HAP-1 (cell line): ENCODE measurements around the gene C17orf67.

Source experiments
- DNase-seq, 2 experiments: peaks; one replicate each; pipeline ENCODE4 v3.0.0-alpha.2; 2016 to 2020; ENCODE audit warnings: low spot score in 2 of 2
- H3K27me3 ChIP-seq: fragments of 250-450 bp; sonication (Bioruptor Pico); 2 replicates; pipeline ENCODE4 v1.5.1; 2020; ENCODE audit warnings: low read depth, mild to moderate bottlenecking, moderate library complexity
- H3K36me3 ChIP-seq: fragments of 250-450 bp; sonication (Bioruptor Pico); replicated peaks from 2 replicates; pipeline ENCODE4 v1.5.1; 2020; ENCODE audit warnings: mild to moderate bottlenecking
- H3K4me1 ChIP-seq: fragments of 250-450 bp; sonication (Bioruptor Pico); 2 replicates; pipeline ENCODE4 v1.5.1; 2020; ENCODE audit warnings: mild to moderate bottlenecking
- H3K4me3 ChIP-seq: fragments of 250-450 bp; sonication (Bioruptor Pico); 2 replicates; pipeline ENCODE4 v1.5.1; 2020; ENCODE audit warnings: mild to moderate bottlenecking, moderate library complexity
- H3K9me3 ChIP-seq: fragments of 250-450 bp; sonication (Bioruptor Pico); 2 replicates; pipeline ENCODE4 v1.5.1; 2020; ENCODE audit warnings: mild to moderate bottlenecking, moderate library complexity
- in situ Hi-C: fragments of 300-500 bp; cut with MboI; formaldehyde crosslinking; loops from 3 replicates; pipeline ENCODE4 v1.14.3; 2020; ENCODE audit warnings: low sequenced_read_pairs, inconsistent platforms, mixed read lengths

The C17orf67 gene

DNA sequence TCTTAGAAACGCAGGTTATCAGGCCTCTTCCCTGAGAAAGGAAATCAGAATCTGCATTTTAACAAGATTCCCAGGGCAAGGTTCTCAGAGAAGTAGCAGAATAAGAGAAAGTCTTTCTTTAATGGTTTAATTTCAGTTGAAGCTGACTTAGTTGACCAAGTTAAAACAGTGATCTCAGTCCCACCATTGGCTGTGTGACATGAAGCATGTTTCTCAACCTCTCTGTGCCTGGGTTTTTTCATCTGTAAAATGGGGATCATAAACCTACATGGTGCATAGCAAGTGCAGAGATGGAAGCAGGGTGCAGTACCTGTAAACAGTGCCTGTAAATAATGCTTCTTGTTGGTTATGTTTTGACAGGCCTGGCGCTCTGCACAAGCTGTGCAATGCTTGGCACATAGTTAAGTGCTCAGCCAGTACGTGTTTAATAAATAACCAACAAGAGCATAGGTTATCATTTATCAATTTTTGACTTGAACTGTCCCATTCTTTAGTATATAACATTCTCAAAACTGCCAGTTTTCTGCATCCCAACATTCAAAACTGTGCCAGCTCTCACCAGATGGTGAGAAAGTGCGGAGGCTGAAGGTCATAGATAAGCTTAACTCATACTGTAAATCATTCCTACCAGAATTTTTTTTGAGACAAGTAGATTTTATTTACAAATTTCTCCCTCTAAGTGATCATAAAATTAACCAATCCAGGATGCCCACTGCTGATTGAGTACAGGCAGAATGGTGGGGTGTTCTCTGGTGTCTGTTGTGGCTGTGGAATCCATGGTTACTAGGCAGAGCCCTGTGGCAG, 6.9 kb downstream of the C17orf67 start:
- in situ Hi-C loops: no loop called here
- 0 out of 2 replicates have a peak, but pooled peaks cover 4% of the 10 kb centered on the region for H3K36me3 ChIP-seq
- H3K4me1 ChIP-seq: no peaks in the 10 kb centered on the region
- DNase-seq: no peak
- H3K4me3 ChIP-seq: no peak overlapping the region
- H3K9me3 ChIP-seq: no peaks in the 10 kb centered on the region
- H3K27me3 ChIP-seq: no peaks in the 10 kb centered on the region

DNA sequence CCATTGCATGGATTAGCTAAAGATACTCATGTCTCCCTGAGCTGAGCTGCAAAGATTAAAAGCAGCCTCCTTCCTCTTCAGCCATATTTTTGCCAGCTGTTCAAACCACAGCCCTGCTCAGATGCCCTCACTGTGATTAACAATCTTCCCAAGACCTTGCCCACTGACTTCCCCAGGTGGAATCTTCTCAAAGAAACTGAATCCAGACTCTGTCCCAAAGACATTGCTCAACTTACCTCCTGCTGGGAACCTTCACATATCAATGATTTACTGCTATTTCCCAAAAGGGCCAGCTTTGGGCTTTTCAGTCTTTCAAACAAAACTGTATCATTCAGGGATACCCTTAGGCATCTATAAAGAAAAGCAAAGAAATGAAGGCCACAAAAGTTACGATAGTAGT, 9.2 kb downstream of the C17orf67 start:
- no peak for DNase-seq
- no peaks in the 10 kb centered on the region for H3K36me3 ChIP-seq

DNA sequence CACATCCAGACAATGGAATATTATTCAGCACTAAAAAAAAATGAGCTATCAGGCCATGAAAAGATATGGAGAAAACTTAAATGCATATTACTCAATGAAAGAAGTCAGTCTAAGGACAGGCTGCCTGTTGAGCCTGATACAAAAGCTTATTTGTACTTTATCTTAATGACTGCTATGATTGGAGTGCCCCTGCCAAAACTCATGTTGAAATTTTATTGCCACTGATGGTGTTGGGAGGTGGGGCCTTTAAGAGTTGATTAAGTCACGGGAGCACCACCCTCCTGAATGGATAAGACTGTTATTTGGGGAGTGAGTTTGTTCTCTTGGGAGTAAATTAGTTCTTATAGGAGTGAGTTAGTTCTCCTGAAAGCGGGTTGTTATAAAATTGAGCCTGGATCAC, 9.9 kb downstream of the C17orf67 start:
- H3K9me3 ChIP-seq: no peaks in the 10 kb centered on the region
- no peak for DNase-seq
- peaks cover 2% of the 10 kb centered on the region; the same call in 1 of the 2 replicates for H3K4me1 ChIP-seq
- no peak overlapping the region for H3K4me3 ChIP-seq
- in situ Hi-C loops: no loop called here
- no peaks in the 10 kb centered on the region for H3K27me3 ChIP-seq
- H3K36me3 ChIP-seq: no peaks in the 10 kb centered on the region

More for the DNA sequence above, 9.2 kb downstream of the C17orf67 start:
- in situ Hi-C loops: no loop called here
- Histone ChIP-seq H3K4me1 (peaks cover 2% of the 10 kb centered on the region; the same call in 1 of the 2 replicates), H3K27me3 (no peaks in the 10 kb centered on the region), H3K9me3 (no peaks in the 10 kb centered on the region), H3K4me3 (no peak overlapping the region)

DNA sequence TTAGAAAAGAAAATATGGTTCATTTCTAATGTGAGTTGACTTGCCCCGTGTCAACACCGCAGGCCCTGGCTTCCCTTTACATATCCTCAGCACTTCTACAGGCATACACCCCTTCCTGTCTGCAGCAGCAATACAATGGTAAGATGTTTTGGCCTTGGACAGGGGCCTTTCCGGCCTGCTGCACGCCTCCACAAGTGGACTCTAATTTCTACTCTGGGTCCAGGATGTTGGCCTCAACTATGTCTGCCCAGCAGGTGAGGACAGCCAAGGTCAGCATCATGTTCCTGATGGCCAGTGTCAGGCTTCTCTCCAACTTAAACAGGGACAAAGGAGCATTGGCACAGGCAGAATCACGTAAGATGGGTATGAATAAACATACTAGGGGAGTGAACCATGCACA, 11.0 kb downstream of the C17orf67 start:
- in situ Hi-C loops: no loop called here

DNA sequence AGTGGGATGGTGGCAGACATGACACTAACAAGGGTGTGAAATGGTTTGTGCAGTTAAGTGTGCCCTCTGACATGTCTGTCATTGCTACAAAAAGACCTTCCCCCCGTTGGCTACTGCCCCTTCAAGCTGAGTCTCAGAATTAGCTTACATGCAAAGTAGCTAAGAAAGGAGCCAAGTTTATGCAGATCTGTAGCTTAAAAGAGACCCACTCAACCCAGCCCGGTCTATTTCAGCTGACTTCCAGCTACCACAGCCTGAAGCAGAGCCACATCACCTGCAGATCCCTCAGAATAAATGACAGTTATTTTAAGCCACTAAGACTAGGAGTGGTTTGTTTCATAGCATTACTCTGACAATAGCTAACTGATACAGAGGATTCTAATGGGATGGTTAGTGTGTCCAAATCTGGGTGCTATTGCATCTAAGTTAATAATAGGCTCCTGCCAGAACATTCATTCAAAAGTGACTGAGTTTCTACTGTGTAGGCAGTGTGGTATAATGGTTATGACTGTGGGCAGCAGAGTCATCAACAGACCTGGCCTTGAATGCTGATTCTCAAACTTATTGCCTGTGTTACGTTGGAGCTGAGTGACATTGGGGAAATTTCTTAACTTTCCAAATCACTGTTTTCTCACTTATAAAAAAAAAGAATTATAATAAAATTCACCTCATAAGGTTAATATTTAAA, 11.7 kb downstream of the C17orf67 start:
- Histone ChIP-seq H3K9me3 (no peaks in the 10 kb centered on the region), H3K4me3 (no peak overlapping the region), H3K4me1 (peaks cover 2% of the 10 kb centered on the region; the same call in 1 of the 2 replicates), H3K27me3 (no peaks in the 10 kb centered on the region), H3K36me3 (no peaks in the 10 kb centered on the region)
- in situ Hi-C loops: no loop called here
- no peak for DNase-seq

More for the DNA sequence above, 11.0 kb downstream of the C17orf67 start:
- Histone ChIP-seq H3K4me3 (no peak overlapping the region), H3K4me1 (peaks cover 2% of the 10 kb centered on the region; the same call in 1 of the 2 replicates), H3K9me3 (no peaks in the 10 kb centered on the region), H3K27me3 (no peaks in the 10 kb centered on the region), H3K36me3 (no peaks in the 10 kb centered on the region)
- no peak for DNase-seq

DNA sequence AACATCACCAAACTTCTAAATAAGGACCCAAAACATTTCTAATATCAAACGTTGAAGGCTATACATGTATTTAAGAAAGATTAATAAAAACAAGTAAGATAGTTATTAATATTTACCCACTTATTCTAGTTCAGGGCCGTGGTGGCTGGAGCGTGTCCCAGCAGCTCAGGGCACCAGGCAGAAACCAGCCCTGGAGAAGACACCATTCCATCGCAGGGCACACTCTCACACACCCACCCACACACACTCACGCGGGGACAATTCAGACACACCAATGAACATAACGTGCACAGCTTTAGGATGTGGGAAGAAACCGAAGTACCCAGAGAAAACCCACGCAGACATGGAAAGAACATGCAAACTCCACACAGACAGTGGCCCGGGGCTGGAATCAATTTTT, 13.5 kb downstream of the C17orf67 start:
- H3K9me3 ChIP-seq: no peaks in the 10 kb centered on the region
- no peaks in the 10 kb centered on the region for H3K36me3 ChIP-seq
- DNase-seq: no peak
- H3K4me3 ChIP-seq: no peak overlapping the region
- in situ Hi-C loops: no loop called here
- no peaks in the 10 kb centered on the region for H3K27me3 ChIP-seq
- peaks cover 2% of the 10 kb centered on the region; the same call in 1 of the 2 replicates for H3K4me1 ChIP-seq

DNA sequence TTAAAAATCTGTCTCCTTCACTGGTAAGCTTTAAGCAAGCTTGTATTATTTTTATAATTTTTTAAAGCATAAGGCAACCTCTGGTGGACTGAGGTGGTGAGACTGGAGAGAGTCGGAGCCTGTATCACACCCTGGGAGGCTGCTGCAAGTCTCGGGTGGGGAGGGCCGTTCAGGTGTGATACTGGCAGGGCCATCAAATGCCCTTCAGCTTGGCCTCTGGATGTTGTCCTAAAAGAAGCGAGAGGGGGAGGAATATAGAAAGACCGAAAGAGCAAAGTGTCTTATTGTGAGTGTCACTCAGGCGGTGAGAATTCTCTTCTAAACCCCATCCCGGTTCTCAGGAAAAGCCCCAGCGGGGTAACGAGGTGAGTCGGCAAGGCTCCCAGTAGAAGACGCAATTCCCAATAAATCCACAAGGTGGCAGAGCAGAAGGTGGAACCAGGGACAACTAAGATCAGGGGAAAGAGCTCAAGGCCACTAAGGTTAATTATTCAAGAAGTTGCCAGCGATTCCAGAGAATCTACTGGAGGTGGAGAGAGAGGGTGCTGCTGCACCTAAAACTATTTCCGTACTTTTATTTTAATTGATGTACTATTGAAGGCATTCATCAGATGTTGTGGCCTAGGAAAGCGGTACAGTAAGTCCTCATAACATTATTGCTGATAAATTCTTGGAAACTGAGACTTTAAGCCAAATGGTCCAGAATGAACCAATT, 14.1 kb downstream of the C17orf67 start:
- peak; percentile 83 to 89 for DNase-seq
- Histone ChIP-seq H3K4me3 (no peak overlapping the region), H3K36me3 (no peaks in the 10 kb centered on the region), H3K4me1 (peaks cover 2% of the 10 kb centered on the region; the same call in 1 of the 2 replicates), H3K9me3 (no peaks in the 10 kb centered on the region), H3K27me3 (no peaks in the 10 kb centered on the region)
- in situ Hi-C loops: loop anchor here (5.0 kb wide), 1 partner anchor 123 kb away; no protein-coding TSS in a partner anchor

DNA sequence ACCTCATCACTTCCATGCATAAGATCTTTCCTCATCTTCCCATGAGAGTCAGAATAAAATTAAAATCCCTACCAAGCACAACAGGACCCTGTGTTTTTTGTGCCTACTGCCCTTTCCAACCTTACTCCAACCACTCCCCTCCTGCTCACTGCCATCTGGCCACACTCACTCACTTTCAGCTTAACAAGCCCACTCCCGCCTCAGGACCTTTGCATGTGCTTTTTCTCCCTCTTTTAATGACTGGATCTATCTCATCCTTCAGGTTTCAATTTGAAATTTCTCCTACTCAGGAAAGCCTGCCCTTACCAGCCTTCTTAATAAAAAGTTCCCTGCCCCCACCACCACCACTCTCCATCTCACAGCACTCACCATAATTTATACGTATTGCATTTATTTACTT, 14.7 kb downstream of the C17orf67 start:
- H3K4me3 ChIP-seq: no peak overlapping the region
- in situ Hi-C loops: loop anchor here (5.0 kb wide), 1 partner anchor 123 kb away; no protein-coding TSS in a partner anchor
- no peaks in the 10 kb centered on the region for H3K27me3 ChIP-seq
- no peaks in the 10 kb centered on the region for H3K9me3 ChIP-seq
- no peak for DNase-seq
- no peaks in the 10 kb centered on the region for H3K36me3 ChIP-seq
- H3K4me1 ChIP-seq: peaks cover 2% of the 10 kb centered on the region; the same call in 1 of the 2 replicates

DNA sequence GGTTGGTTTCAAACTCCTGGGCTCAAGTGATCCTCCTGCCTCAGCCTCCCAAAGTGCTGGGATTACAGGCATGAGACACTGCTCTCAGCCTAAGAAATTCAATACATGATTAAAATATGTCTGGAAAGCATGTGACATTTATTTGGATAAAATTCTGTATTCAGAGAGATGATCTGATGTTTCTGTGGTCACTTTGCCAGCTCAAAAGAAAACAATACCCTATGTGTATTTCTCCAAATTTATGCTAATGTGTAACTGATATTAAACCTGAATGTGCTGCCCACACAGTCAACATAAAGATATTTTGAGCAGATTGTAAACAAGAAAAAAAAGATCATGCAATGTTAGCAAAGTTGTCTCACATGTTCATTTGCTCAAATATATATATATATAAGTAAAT, 16.7 kb downstream of the C17orf67 start:
- Histone ChIP-seq H3K4me3 (no peak overlapping the region), H3K36me3 (no peaks in the 10 kb centered on the region), H3K9me3 (no peaks in the 10 kb centered on the region), H3K4me1 (peaks cover 2% of the 10 kb centered on the region; the same call in 1 of the 2 replicates), H3K27me3 (no peaks in the 10 kb centered on the region)
- in situ Hi-C loops: loop anchor here (5.0 kb wide), 1 partner anchor 125 kb away; no protein-coding TSS in a partner anchor
- DNase-seq: no peak

DNA sequence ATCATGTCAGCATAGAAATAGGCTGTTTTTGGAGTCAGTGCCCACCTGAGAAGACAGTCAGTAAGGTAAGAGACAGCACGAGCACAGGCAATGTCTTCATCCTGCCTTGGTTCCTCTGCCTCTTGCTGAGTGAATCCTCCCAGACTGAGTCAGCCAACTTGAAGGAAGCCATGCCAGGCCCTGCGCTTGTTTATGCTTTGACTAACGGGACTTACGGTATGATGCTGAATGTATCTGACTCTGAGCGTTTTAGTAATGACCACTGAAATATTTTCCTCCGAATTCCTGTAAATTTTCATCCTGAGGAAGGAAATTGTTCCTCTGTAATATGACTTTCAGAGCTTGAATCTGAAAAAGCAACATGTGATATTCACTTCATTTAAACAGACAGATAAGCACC, 18.0 kb downstream of the C17orf67 start:
- peaks cover 2% of the 10 kb centered on the region; the same call in 1 of the 2 replicates for H3K4me1 ChIP-seq
- no peaks in the 10 kb centered on the region for H3K27me3 ChIP-seq
- no peak overlapping the region for H3K4me3 ChIP-seq
- H3K36me3 ChIP-seq: no peaks in the 10 kb centered on the region
- in situ Hi-C loops: loop anchor here (5.0 kb wide), 1 partner anchor 127 kb away; no protein-coding TSS in a partner anchor
- DNase-seq: no peak
- H3K9me3 ChIP-seq: no peaks in the 10 kb centered on the region

DNA sequence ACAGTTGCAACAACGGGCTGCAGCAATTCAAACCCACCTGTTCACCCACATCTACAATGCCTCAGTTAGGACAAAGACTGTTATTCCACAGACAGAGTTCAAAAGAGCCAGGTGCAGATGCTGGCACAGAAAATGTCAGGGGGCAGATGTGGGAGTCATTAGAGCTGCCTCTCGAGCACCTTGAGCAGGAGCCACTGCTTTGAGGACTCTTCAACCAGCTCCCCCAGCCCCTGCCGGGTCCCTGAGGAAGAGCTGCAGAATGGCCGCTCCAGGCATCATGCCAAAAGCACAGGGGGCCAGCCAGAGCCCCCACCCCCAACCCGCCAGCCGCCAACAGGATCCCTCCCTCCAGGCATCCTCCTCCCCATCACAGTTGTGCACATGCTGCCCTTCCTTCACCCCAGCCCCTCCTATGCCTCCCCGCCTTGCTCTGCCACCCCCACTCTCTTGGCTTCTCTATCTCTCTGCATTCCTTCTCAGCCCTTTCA, 20.8 kb downstream of the C17orf67 start:
- no peak for DNase-seq
- no peaks in the 10 kb centered on the region for H3K4me1 ChIP-seq
- no peaks in the 10 kb centered on the region for H3K36me3 ChIP-seq
- in situ Hi-C loops: no loop called here
- H3K9me3 ChIP-seq: no peaks in the 10 kb centered on the region
- no peaks in the 10 kb centered on the region for H3K27me3 ChIP-seq
- no peak overlapping the region for H3K4me3 ChIP-seq

DNA sequence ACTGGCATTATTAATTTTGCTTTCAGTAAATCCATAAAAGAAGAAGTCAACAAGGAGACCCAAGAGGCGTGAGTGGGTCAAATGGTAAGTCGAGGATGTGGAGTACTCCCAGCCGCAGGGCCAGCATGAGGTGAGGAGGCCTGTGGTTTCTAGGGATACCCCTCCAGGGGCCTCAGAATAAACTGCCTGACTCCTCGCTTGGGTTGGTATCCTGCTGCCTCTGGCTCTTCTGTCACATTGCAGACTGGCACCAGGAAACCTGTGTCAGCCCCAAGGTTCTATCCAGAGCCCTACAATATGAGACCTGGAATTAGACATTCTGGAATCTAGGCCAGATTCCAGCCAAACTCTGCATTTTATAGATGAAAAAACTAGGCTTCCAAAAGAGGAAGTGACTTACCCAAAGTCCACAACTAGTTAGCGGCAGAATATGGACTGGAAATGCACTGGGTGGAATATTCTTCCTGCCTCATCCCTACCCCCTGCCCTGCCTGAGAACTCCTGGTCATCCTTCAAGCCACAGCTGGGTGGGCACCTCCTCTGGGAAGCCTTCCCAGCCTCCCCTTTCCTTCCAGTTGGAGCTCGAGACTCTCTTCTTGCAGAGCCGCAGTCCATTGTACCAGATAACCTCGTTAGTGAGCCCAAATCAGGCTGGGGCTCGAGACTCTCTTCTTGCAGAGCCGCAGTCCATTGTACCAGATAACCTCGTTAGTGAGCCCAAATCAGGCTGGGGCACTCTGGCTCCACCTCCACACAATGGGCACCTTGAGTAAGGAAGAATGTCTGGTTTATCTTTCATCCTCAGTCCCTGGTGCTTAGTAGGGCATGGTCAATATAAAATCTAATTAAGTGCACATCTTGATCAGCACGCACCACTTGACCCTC, 22.6 kb downstream of the C17orf67 start:
- H3K9me3 ChIP-seq: no peaks in the 10 kb centered on the region
- no peak for DNase-seq
- in situ Hi-C loops: no loop called here
- no peaks in the 10 kb centered on the region for H3K27me3 ChIP-seq
- no peak overlapping the region for H3K4me3 ChIP-seq
- no peaks in the 10 kb centered on the region for H3K36me3 ChIP-seq
- H3K4me1 ChIP-seq: no peaks in the 10 kb centered on the region

DNA sequence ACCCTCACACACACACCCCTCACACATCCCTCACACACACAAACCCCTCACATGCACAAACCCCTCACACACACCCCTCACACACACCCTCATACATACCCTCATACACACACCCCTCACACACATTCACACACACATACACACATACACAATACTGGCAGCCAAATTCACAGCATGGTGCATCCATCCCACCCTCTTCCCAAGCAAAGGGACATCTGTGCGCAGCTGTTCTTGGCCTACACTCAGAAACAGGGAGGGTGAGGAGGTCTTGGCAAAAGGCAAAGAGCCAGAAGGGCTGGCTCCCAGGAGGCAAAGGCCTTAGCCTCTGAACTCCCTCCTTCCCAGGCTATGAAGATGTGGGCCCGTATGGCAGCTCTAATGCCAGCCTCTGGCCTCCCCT, 23.4 kb downstream of the C17orf67 start:
- DNase-seq: no peak
- H3K4me3 ChIP-seq: no peak overlapping the region
- in situ Hi-C loops: no loop called here
- H3K36me3 ChIP-seq: no peaks in the 10 kb centered on the region
- no peaks in the 10 kb centered on the region for H3K4me1 ChIP-seq
- H3K27me3 ChIP-seq: no peaks in the 10 kb centered on the region
- no peaks in the 10 kb centered on the region for H3K9me3 ChIP-seq
